HUES6 (cell line): ENCODE results near the gene TULP3.

Source experiments
- H3K27ac ChIP-seq: 2 replicates; pipeline ENCODE4 v1.7.0; 2013; ENCODE audit warnings: low read depth, mild to moderate bottlenecking, low read length, inconsistent platforms
- H3K27me3 ChIP-seq: 2 replicates; pipeline ENCODE4 v1.6.1; 2013; ENCODE audit warnings: low read length; ENCODE audit not compliant: control insufficient read depth, insufficient read depth
- H3K36me3 ChIP-seq: 2 replicates; pipeline ENCODE4 v1.6.1; 2013; ENCODE audit warnings: low read length; ENCODE audit not compliant: control insufficient read depth, insufficient read depth
- H3K4me1 ChIP-seq: 2 replicates; pipeline ENCODE4 v1.6.1; 2013; ENCODE audit warnings: low read length; ENCODE audit not compliant: control insufficient read depth, insufficient read depth
- H3K4me3 ChIP-seq: 2 replicates; pipeline ENCODE4 v1.5.1; 2013; ENCODE audit warnings: low read depth, low read length
- H3K9ac ChIP-seq: one replicate; pipeline ENCODE4 v1.6.1; 2013; ENCODE audit warnings: mild to moderate bottlenecking, low read length
- H3K9me3 ChIP-seq: 2 replicates; pipeline ENCODE4 v1.6.1; 2013; ENCODE audit warnings: low read depth, low read length; ENCODE audit not compliant: control insufficient read depth, insufficient read depth

TULP3 gene

GRCh38 chr12:2933586-2933985, 42.9 kb downstream of the TULP3 start:
- Histone ChIP-seq H3K4me3 (no peak overlapping the region), H3K27me3 (no peaks in the 10 kb centered on the region), H3K9ac (no peak overlapping the region), H3K4me1 (no peaks in the 10 kb centered on the region), H3K27ac (no peak overlapping the region), H3K36me3 (peaks cover 61% of the 10 kb centered on the region), H3K9me3 (no peaks in the 10 kb centered on the region)

DNA sequence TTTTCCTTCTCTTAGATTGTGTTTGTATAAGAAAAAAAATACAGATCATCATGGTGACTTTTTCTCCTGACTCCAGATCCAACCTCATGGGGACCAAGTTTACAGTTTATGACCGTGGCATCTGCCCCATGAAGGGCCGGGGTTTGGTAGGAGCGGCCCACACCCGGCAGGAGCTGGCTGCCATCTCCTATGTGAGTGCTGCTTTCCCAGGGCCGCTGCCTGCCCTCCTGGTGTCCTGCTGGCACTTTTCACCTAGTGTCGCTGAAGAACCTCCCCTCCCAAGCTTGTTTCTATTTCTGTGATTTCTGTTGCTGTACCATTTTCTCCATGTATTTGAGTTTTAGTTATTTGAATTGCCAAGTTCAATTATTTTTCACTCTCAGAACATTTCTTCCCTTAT, 43.7 kb downstream of the TULP3 start:
- H3K27ac ChIP-seq, result no peak overlapping the region
- H3K36me3 ChIP-seq, result peaks cover 69% of the 10 kb centered on the region
- H3K4me1 ChIP-seq, result no peaks in the 10 kb centered on the region
- H3K4me3 ChIP-seq, result no peak overlapping the region
- no peaks in the 10 kb centered on the region for H3K27me3 ChIP-seq
- no peaks in the 10 kb centered on the region for H3K9me3 ChIP-seq
- H3K9ac ChIP-seq, result no peak overlapping the region

GRCh38 chr12:2936301-2936700, 45.6 kb downstream of the TULP3 start:
- Histone ChIP-seq H3K9me3 (no peaks in the 10 kb centered on the region), H3K27me3 (no peaks in the 10 kb centered on the region), H3K9ac (no peak overlapping the region), H3K4me1 (no peaks in the 10 kb centered on the region), H3K36me3 (peaks cover 76% of the 10 kb centered on the region), H3K27ac (no peak overlapping the region), H3K4me3 (no peak overlapping the region)

DNA sequence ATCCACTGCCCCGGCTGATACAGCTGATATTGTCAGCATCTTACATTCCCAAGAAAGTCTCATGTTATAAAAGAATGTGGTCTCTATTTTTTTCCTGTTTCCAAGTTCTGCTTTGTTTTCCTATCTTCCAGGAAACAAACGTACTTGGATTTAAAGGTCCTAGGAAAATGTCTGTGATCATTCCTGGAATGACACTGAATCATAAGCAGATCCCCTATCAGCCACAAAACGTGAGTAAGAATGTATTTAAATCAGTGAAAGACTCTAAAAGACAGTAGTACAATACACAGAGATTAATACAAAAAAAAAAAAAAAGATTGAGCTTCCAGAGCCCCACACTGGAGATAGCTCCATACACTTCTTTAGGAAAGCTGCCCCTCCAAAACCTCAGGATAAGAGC, 46.8 kb downstream of the TULP3 start:
- H3K9ac ChIP-seq, result no peak overlapping the region
- no peaks in the 10 kb centered on the region for H3K9me3 ChIP-seq
- no peaks in the 10 kb centered on the region for H3K4me1 ChIP-seq
- H3K27ac ChIP-seq, result 0 out of 2 replicates have a peak overlapping the region, but pooled peaks have one; percentile 18
- H3K4me3 ChIP-seq, result no peak overlapping the region
- peaks cover 70% of the 10 kb centered on the region for H3K36me3 ChIP-seq
- H3K27me3 ChIP-seq, result no peaks in the 10 kb centered on the region

GRCh38 chr12:2939191-2939590, 48.5 kb downstream of the TULP3 start:
- Histone ChIP-seq H3K4me1 (no peaks in the 10 kb centered on the region), H3K4me3 (no peak overlapping the region), H3K9ac (no peak overlapping the region), H3K27ac (no peak overlapping the region), H3K36me3 (peaks cover 56% of the 10 kb centered on the region), H3K27me3 (no peaks in the 10 kb centered on the region), H3K9me3 (no peaks in the 10 kb centered on the region)

DNA sequence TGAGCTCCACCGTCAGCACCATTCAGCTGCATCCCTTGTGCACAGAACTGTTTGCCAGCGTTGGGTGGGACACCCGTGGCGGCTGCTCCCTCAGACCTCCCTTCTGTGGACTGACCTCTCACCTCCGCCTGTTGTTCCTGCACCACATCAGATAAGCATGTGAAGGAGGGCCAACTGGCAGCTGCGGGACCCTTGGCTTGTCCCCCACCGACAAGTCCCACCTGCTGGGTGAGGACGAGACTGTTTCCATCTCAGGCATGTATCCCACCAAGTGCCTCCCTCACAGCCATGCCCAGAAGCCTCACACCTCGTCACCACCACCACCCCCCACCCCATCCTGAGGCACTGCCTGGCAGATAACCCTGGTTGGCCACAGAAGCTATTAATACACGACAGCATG, 49.9 kb downstream of the TULP3 start:
- no peaks in the 10 kb centered on the region for H3K27me3 ChIP-seq
- no peaks in the 10 kb centered on the region for H3K9me3 ChIP-seq

GRCh38 chr12:2941524-2941923, 50.8 kb downstream of the TULP3 start:
- no peak overlapping the region for H3K27ac ChIP-seq
- no peaks in the 10 kb centered on the region for H3K4me1 ChIP-seq
- no peaks in the 10 kb centered on the region for H3K27me3 ChIP-seq
- no peaks in the 10 kb centered on the region for H3K9me3 ChIP-seq
- no peak overlapping the region for H3K4me3 ChIP-seq
- peaks cover 40% of the 10 kb centered on the region for H3K36me3 ChIP-seq
- H3K9ac ChIP-seq, result no peak overlapping the region

More for the DNA sequence above, 49.9 kb downstream of the TULP3 start:
- no peak overlapping the region for H3K4me3 ChIP-seq
- no peak overlapping the region for H3K27ac ChIP-seq
- no peaks in the 10 kb centered on the region for H3K4me1 ChIP-seq
- H3K9ac ChIP-seq, result no peak overlapping the region
- peaks cover 43% of the 10 kb centered on the region for H3K36me3 ChIP-seq

- Histone ChIP-seq H3K36me3 (peaks cover 20% of the 10 kb centered on the region), H3K9ac (no peak overlapping the region), H3K27me3 (no peaks in the 10 kb centered on the region), H3K27ac (no peak overlapping the region), H3K4me1 (no peaks in the 10 kb centered on the region), H3K9me3 (no peaks in the 10 kb centered on the region), H3K4me3 (no peak overlapping the region)
Measured at GRCh38 chr12:2944401-2945047, 53.8 kb downstream of the TULP3 start.

GRCh38 chr12:2949411-2949810, 58.7 kb downstream of the TULP3 start:
- Histone ChIP-seq H3K4me1 (no peaks in the 10 kb centered on the region), H3K4me3 (no peak overlapping the region), H3K36me3 (no peaks in the 10 kb centered on the region), H3K27ac (no peak overlapping the region), H3K9ac (no peak overlapping the region), H3K27me3 (no peaks in the 10 kb centered on the region), H3K9me3 (no peaks in the 10 kb centered on the region)

DNA sequence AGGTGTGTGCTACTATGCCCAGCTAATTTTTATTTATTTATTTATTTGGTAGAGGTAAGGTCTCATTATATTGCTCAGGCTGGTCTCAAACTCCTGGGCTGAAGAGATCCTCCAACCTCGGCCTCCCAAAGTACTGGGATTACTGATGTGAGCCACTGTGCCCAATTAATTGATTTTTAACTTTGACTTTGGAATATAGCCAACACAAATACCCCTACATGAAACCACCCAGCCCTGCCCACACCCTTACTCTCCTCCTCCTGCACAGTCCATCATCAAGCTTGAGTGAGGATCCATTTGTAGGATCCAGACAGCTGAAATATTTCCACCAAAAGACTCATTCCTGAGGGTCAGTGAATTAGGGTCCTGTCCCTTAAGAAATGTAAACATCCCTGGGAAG, 65.2 kb downstream of the TULP3 start:
- Histone ChIP-seq H3K4me3 (no peak overlapping the region), H3K9me3 (no peaks in the 10 kb centered on the region), H3K27me3 (no peaks in the 10 kb centered on the region), H3K4me1 (peaks cover 13% of the 10 kb centered on the region), H3K9ac (no peak overlapping the region), H3K36me3 (no peaks in the 10 kb centered on the region), H3K27ac (no peak overlapping the region)

- Histone ChIP-seq H3K36me3 (no peaks in the 10 kb centered on the region), H3K9me3 (no peaks in the 10 kb centered on the region), H3K27me3 (no peaks in the 10 kb centered on the region), H3K4me1 (peaks cover 27% of the 10 kb centered on the region), H3K9ac (peak overlapping the region; percentile 83), H3K4me3 (peak overlapping the region; percentile 68), H3K27ac (no peak overlapping the region; the same call in 1 of the 2 replicates)
Measured at GRCh38 chr12:2957816-2958431, 67.2 kb downstream of the TULP3 start.
